GM21390 (cell line): ENCODE data around the gene MRPL37.

Experiments used
- ATAC-seq: cut with Tn5 transposase; IDR thresholded peaks from one replicate; pipeline ENCODE4 v1.9.1; 2021; ENCODE audit not compliant: unreplicated experiment

The MRPL37 gene

DNA sequence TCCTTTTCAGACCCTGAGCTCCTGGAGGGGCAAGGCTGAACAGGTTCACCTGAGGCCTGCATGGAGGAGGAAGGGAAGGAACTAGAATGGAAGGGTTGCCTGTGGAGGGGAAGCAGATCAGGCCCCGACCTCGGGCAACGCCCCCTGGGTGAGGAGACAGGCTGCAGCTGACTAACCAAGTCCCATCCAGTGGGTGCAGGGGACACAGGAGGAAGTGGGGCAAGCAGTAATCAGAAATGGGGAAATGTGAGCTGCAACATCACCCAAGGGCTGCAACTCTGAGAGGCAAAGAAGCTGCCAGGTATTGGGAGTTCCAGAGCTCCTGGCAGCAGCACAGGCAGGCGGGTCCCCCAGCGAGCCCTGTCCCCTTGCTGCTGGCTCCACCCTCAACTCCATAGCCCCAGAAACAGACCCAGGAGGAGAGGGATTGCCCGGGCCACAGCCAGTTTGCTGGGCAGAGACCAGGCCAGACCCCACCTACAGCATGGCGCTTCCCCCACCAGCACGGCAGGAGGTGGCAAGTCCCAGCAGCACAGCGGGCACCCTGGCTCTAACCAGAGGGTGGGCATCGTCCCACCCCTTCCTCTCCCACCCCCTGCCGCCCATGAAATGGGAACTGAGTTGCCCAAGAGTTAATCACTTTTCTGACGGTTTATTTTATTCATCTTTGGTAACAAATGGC, 38.5 kb downstream of the MRPL37 start:
- ATAC-seq: no peak

DNA sequence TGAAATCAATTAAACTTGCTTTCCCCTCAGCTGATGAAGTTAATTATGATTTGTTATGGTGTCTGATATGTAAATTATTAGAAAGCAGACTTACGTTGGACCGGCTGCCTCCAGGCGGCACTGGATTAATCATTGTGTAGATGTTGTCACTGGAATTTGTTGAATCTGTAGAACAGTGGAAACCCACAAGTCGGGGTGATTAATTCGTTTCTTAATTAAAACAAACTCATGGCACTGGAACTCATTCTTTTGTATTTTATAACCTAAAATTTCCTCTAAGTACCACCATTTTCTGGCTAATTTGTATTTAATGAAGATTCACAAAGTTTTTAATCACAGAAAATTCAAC, 39.0 kb downstream of the MRPL37 start:
- ATAC-seq: no peak

DNA sequence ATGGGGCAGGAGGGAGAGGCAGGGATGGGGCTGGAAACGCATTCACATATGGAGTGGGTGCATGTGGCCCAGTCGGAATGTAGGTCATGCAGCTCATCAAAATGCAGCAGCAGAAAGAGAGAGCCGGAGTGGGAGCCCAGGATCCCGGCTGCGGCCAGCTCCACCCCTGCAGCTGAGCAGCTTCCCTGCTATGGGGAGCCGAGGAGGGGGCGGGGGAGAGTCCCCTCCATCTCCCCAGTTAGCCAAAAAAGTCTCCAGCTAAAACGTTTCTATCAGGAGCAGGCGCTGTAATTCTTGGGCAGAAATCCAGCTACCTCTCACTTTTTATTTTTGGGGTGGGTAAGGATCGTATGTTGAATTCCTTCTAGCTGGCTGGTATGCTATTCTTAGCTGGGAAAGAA, 39.7 kb downstream of the MRPL37 start:
- ATAC-seq: no peak

DNA sequence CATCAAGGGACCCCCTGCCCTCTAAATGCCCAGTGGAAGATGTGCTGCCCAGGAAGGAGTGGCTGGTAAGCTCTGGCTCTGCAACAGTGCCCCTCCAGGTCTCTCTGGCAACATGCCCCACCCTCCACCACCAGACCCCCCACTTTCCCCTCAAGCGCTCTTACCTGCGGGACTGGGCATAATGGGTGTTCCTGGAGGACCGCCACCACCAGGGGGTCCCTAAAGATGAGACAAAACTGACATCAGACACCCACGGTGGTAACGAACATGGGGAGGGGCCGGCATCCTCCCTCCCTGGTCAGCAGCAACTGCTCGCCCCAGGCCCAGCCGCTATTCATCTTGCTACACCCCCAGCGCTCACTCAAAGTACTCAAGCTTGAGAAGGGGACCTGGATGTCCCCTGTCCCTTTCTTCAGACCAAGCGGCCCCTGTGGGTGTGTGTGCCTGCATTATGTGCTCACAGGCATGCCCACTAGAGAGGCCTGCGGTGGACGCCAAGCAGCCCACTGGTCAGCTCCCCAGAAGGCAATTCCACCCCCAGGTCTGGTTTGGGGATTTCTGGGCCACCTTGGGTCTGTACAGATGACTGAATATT, 40.9 kb downstream of the MRPL37 start:
- no peak for ATAC-seq

DNA sequence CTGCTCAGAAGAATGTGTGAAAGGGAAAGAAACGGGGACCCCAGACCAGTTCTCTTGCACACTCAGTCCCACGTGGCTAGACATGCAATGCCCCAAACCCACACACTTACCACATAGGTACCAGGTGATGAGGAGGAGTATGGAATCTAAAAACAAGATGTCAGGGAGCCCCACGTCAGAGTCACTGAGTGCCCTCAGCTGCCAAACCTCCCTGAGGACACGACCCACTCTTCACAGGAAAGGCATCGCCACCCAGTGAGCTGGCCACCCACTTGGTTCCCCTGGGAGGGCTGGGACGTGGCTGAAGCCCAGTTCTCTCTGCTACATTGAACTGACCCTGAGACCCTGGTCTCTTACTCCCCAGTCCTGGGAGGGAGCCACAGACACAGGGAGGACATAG, 41.4 kb downstream of the MRPL37 start:
- no peak for ATAC-seq

DNA sequence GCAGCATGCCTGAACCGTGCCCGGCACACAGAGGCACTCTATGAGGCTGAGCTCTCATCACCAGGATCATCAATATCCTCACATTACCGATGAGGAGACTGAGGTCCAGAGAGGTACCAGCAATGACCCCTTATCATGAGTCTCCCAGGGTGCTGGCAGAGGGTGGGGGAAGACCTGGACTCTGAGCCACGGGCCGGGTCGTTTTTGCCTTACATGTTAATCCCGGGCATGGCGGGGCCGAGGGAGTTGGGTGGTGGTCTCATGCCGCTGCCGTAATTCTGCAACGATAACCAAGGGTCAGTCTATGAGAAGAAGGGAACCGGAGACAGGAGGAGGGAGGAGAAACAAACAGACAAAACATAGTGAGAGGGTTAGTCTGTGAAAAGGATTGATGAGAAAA, 43.1 kb downstream of the MRPL37 start:
- ATAC-seq: no peak

DNA sequence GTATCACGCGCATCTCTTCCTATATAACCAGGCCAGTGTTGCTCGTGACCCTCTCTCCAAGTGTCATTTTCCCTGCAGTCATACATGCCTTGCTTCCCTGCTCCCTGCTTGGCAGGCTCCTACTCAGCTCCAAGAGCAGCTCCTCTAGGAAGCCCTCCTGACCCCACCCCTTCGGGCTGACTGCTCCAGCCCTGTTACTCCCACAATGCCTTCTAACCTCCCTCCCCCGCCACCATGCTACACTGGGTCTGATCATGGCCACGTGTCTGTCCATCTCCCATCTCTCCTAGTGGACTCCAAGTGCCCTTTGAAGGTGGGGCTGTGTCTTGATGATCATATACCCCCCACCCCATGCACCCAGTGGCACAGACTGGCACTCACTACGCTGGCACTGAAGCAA, 44.7 kb downstream of the MRPL37 start:
- no peak for ATAC-seq

DNA sequence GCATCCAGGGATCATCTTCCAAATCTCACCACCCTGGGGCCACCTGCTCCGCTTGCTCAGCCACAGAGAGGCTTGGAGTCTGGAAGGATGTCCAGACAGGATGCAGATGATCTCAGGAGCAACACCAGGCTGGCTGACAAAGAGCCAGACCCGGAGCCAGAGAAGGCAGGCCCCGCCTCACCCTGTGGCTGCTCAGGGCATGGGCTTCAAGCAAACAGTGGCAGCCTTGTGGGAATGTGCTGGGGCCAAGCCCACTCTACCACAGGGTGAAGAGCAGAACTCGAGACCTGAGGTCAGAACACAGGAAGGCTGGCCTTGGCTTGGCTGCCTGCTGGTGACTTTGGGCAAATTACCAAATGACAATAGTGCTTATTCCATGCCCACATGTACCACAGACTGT, 45.5 kb downstream of the MRPL37 start:
- ATAC-seq: no peak

DNA sequence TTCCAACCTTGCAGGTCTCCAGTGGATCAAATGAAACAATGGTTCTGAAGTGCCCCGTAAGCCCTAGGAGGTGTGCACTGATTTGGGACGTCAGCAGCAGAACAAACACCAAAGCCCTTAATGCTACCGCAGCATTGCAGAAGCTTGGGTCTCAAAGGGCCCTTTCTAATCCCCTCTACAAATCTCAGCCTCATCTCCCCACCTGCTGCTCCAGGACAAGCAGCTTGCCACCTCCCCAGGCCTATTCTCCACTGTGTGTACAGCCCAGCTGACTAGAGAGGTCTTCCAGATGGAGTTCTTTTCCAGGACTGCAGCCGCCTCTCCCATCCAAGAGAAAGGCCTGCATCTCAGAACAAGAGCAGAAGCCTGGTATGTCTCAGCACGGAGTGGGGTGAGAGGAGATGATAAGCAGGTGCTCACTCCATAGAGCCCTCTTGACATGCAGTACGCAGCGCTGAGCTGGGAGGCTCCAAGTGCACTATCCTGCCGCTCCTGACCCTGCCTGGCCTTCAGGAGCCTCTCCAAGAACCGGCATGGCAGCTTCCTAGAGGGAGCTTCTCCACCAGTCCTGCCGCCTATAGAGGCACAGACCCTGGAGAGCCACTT, 46.3 kb downstream of the MRPL37 start:
- no peak for ATAC-seq

DNA sequence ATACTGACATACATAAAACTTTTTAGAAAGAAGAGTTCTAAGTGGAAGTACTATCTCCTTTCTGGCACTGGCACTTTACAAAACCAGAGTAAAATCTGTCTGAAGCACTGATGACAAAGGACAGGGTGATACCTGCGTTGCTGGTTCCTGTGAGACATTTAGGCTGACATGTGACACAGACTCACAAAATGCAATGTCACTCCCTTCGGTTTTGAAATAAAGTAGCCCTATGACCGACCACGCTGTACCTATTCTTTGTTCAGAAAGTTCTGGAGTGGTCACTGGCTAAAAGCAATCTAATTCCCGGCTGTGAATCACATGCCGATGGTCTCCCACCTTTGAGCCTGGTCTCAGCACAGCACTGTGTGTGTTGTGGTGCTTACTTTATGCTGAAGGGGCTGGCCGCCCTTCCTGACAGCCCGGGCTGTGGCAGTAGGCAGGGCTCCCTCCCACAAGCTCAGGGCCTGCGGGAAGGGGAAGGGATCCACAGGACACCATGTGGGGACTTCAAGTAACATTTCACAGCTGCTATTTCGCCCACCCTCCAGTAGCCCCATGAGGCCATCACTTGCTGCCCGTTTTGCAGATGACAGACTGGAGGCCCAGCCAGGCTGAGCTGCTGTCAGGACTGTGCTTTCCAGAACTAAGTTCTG, 48.0 kb downstream of the MRPL37 start:
- ATAC-seq: no peak

DNA sequence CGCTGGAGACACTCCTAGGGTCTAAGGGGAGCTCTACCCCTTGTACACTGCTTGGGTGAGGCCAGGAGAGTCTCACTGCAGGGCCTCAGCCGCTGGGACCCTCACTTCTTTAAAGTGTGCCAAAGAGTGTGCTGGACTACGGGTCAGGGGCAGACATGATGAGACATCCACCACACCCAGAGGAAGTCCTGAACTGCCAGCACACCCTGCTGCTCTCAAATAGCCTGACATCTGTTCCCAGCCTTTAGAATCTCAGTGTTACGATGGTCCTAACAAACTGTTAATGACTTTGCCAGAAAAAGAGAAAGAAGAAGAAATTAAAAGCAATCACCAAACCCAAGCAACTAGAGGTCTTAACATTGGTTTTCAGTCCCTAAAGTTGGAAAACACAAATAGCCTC, 49.0 kb downstream of the MRPL37 start:
- ATAC-seq: no peak

DNA sequence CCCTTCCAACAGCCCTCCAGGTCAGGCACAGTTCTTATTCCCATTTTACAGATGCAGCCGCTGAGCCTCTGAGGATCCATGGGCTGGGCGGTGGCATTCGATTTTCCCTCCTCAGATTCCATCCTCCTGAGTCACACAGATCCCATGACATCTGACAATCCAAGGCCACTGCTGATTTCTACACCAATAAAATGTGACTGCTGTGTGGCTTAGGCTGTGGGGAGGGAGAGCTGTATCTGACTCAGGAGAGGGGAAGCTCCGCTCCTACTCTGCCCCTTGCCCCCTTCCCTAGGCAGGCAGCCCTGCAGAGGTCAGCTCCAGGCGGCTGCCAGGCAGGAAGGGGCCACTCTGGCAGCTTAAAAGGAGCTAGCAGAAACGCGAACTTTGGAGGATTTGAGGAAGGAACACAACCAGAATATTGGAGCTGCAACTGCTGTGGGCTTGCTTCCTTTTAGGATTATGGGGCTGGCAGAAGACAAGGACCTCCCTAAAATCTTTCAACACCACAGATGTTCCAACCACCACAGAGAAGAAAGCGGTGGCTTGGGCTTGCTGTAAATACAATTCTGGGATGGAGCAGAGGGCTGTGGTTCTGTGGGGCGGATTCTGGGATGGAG, 50.0 kb downstream of the MRPL37 start:
- ATAC-seq: no peak

DNA sequence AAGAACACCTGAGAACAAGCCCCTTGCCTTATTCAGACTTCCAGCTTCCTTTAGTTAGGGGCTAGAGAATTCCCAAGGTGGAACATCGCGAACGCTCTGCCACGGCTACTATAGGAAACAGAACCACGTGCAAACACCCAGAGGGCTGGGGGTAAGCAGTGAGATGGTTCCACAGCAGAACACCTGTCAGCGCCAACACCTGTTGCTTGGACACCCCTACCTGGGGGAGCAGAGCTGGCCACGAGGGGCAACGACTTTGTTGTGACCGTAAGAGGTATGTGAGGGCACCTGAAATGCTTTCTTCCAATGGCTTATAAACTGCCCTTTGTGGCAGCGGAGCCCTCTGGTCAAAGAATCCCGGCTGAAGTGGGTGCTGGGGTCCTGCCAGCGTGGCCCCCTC, 50.7 kb downstream of the MRPL37 start:
- no peak for ATAC-seq

DNA sequence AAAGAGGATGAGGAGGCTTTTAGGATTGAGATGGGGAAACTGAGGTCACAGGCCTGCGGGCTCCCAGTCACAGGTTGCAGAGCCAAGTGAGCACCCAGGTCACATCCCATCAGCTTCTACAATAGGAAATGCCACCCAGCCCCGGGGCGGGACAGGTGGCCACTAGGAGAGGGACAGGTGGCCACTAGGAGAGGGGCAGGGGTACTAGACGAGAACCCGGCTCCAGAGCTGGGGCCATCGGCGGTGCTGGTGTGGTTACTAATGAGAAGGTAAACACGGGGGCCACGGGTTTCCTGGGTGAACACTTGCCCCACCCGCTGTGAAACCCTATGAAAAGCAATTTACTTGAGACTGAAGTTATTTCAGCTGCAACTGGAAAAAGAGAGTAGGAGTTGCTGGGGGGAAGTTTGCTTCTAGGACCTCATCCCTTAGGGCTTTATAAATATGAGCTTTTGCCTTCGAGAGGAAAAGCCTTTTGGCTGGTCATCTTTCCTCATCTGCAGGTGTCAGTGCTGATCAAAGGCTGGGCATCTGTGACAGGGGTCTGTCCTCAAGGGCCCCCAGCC, 52.5 kb downstream of the MRPL37 start:
- ATAC-seq: no peak

DNA sequence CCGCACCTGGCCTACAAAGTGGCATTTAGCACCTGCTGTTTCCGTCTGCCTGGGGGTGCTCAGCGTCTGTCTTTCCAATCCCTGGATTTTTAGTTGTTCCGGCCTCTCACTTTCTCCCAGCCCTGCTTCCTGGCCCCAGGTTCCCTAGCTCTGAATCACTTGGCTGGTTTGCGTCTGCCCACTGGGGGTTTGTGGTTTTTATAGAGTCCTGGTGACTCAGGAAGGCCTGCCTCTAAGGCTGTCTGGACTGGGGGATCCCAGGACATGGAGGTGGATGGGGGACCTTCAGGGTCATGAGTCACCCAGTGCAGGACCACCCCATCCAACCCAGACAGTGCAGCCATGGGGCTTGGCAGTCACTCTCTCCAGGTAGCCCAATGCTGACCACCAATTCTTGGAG, 53.5 kb downstream of the MRPL37 start:
- no peak for ATAC-seq

DNA sequence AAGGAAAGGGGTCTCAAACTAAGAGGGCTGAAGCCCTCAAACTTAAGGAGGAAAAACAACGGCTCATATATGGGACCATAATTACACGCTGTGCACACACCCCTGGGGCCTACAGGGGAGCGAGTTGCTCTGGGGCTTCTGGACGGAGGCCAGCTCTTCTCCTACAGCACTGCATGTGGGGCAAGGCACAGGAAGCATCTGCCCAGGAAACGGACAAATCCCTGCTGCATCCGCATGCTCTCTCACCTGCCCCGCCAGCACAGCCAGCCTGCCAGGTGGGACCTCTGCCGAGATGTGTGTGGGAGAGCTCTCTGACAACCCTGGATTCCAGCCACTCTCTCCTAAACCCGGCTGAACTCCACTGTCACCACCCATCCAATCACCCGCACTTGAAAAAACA, 54.1 kb downstream of the MRPL37 start:
- no peak for ATAC-seq

DNA sequence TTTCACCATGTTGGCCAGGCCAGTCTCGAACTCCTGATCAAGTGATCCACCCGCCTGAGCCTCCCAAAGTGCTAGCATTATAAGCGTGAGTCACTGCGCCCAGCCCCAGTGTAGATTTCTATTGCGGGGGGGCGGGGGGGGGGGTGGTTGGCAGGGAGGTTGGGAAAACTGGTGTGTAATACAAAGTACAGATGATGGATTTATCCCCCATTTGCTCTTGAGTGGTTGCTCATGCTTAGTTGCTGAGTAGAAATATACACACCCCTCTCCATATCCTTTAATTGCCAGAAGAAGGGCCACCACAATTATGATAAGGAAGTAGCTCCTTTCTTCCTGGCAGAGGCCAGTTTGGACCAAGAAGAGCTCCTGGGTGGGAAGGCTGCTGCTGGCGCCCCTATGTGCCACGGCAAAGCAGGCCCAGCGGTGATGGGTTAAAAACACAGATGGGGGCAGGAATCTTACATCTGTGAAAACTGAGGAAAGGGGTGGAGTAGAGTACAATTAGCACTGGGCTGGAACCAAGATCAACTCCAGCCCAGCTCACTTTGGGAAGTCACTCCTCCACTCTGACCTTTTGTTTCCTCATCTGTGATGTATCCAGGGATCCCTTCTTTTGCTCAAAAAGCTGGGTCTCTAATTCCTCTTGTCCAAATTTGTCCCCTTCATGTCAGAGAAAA, 55.2 kb downstream of the MRPL37 start:
- ATAC-seq: no peak

DNA sequence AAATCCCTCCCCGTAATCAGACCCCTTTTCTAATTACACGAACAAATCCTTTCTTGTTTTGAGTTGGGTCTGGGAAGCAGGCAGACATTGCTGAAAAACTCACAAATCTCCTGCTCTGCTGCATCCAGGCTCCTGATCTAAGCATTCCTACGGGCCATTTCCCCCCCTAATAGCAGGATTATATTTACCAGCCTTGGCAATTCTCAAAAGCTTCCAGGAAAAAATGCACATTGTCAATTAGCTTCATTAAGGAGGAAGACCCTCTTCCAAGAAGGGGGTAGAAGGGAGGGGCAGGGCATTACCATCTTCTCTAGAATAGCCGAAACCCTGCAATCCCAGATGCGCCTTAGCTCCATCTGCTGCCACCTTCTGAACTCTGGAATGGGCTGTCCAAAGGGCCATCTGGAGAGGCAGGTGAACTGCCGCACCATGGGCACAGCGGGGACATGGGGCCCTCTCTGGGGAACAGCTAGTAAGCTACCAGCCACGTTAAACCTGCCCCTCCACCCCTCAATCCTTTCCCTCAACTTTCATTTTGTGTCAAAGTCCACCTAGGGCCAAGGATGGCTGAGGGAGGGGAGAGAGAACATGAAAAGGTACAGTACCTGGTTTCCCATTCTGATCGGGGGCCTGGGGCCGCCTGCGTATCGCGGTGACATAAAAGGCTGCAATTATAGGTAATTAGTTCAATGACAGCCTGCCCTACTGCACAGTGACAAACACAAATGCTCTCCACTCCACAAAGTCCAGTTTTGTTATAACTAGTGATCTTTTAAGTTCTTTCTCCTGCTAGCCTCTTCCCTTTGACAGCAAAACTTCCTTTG, 56.8 kb downstream of the MRPL37 start:
- no peak for ATAC-seq

DNA sequence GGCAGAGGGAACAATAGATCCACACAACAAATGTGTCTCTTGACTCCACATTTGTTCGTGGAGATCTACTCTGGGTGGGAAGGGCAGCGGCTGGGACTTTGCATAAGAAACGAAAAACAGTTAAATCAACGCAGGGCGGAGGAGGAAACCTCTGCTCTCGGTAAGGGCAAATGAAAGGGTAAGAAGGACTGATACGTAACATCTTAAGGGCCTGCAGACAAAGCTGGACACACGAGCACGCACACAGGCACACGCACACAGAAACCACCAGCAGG, 57.3 kb downstream of the MRPL37 start:
- no peak for ATAC-seq

DNA sequence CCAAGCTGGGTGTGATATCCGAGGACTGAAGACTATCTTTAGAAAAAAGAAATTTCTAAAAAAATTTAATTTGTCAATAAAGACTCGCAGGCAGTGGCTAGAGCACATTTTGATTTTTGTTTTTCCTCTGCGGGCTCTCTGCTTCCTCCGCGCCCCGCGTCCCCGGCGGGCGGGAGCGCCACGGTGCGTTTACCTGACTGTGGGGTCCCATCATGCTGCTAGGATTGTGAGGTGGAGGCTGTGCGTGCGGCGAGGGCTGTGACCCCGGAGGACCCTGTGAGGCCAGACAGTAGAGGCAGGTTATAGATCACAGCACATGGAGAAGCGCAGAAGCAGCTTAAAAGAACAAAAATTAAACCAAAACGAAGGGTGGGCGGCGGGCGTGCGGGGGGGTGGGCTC, 57.9 kb downstream of the MRPL37 start:
- no peak for ATAC-seq
